ENCODE measurements around the gene MEAK7. TPM values are rescaled to one million over a fixed set of nuclear protein-coding genes. Genes with fewer than 3 reads are reported as not detected.

MEAK7 gene
- total and polyA plus RNA-seq, 2 of the 4 experiments (the other 2 are of a cell fraction): 27.4 to 39.0 TPM

GRCh38 chr16:84507011-84507982, 2.8 kb upstream of the MEAK7 start:
- intact Hi-C loops (cut with micrococcal nuclease) (no loop called here), dilution Hi-C loops (cut with HindIII; ENCODE audit: low sequenced_read_pairs, unreplicated experiment) (no loop called here), in situ Hi-C loops (cut with MboI; ENCODE audit: low sequenced_read_pairs) (no loop called here)
- Histone ChIP-seq H3K9me1 (ENCODE audit: insufficient read depth, low read length) (peaks cover 19% of the 10 kb centered on the region), H2BK20ac (ENCODE audit: low read depth, low read length) (no peak overlapping the region), H3K4me2 (ENCODE audit: low read depth, low read length) (no peak overlapping the region), H3K4me1 (ENCODE audit: control insufficient read depth, insufficient read depth, low read length) (peaks cover 11% of the 10 kb centered on the region), H3K9ac (ENCODE audit: low read depth, low read length) (no peak overlapping the region), H3K23ac (ENCODE audit: low read depth, low read length) (no peak overlapping the region), H4K5ac (ENCODE audit: low read depth, low read length) (no peak overlapping the region), H3K14ac (replicated peaks; ENCODE audit: low read depth, low read length) (no peak overlapping the region), H4K8ac (ENCODE audit: low read depth in 2 of 2, low read length in 2 of 2) (no peak overlapping the region), H2AK5ac (ENCODE audit: low read depth, low read length) (peak overlapping the region; percentile 51; the same call in 1 of the 2 replicates), H4K20me1 (ENCODE audit: insufficient read depth, low read length) (peaks cover 4% of the 10 kb centered on the region; the same call in 1 of the 2 replicates), H2BK5ac (ENCODE audit: low read depth, low read length, poor library complexity, severe bottlenecking) (no peak overlapping the region), H3K9me3 (ENCODE audit: control insufficient read depth, insufficient read depth, low read length) (no peaks in the 10 kb centered on the region), H3K36me3 (ENCODE audit: control insufficient read depth, insufficient read depth, low read length) (0 out of 2 replicates have a peak, but pooled peaks cover 2% of the 10 kb centered on the region), H3K79me1 (ENCODE audit: low read depth in 1 of 2, low read length in 2 of 2) (peaks cover 15 to 42% of the 10 kb centered on the region in 2 experiments; a peak in 3 of 4 replicates), H4K91ac (ENCODE audit: insufficient read depth, low read depth, low read length) (no peak overlapping the region), H2BK120ac (ENCODE audit: low read depth, low read length) (no peak overlapping the region), H3K4me3 (ENCODE audit: insufficient read depth, low read depth, low read length) (no peak overlapping the region), H2AFZ (replicated peaks; ENCODE audit: low read length, poor library complexity) (no peak overlapping the region), H3K18ac (ENCODE audit: low read depth, low read length) (no peak overlapping the region), H2BK15ac (ENCODE audit: low read depth, low read length) (no peak overlapping the region), H2AK9ac (replicated peaks; ENCODE audit: low read depth, low read length, poor library complexity) (no peak overlapping the region), H3K56ac (ENCODE audit: extremely low read depth, insufficient read depth, low read length) (no peak overlapping the region), H3K27ac (ENCODE audit: insufficient read depth, low read length) (no peak overlapping the region), H3K27me3 (ENCODE audit: control insufficient read depth, insufficient read depth, low read length) (no peaks in the 10 kb centered on the region), H3K4ac (ENCODE audit: low read depth, low read length) (no peak overlapping the region; the same call in 1 of the 2 replicates)
- DNase-seq (no peak), ATAC-seq (ENCODE audit: low read depth) (no peak)
- ChIA-PET CTCF (interaction anchor here (1.5 kb wide), 1 partner anchor 115 kb away, joined by 7 read pairs; no protein-coding TSS in a partner anchor), POLR2A (ENCODE audit: unreplicated experiment) (no interaction called here)
- 84% methylated on average over 11 of the region's 27 CpGs; no CpG with 5 or more reads in 1 of the 2 experiments for WGBS, 2 experiments (ENCODE audit: extremely low coverage in 2 of 2, insufficient read length in 1 of 2)
- TF ChIP-seq CHD1 (IDR thresholded peaks at IDR 0.05; ENCODE audit: low read depth, low read length) (no peak), RCOR1 (IDR thresholded peaks at IDR 0.05; ENCODE audit: insufficient replicate concordance, low read length) (no peak), ELK1 (IDR thresholded peaks at IDR 0.05; ENCODE audit: borderline replicate concordance, low read depth, low read length) (no peak), CEBPB (IDR thresholded peaks at IDR 0.05; ENCODE audit: low read depth, low read length) (peak; percentile 41)
- no TSS peak for BruUV-seq (replicated peaks)
